Trophoblast cell (in vitro differentiated cells and primary cell): Measurements from ENCODE around the gene PRPF4.
A peak's percentile ranks its signal among the peaks of the same experiment; 100 is the strongest.

ENCODE experiments used
- DNase-seq, 2 donors: peaks; one replicate each; pipeline ENCODE4 v3.0.0-alpha.2; 2016
- H2AFZ ChIP-seq: 2 replicates; pipeline ENCODE4 v1.6.1; 2013; ENCODE audit warnings: low read length, moderate library complexity, mild to moderate bottlenecking; ENCODE audit not compliant: insufficient read depth, poor library complexity
- H2AK5ac ChIP-seq: 2 replicates; pipeline ENCODE4 v1.6.1; 2013; ENCODE audit warnings: mild to moderate bottlenecking, low read length
- H2BK120ac ChIP-seq: 2 replicates; pipeline ENCODE4 v1.6.1; 2013; ENCODE audit warnings: low read length, mild to moderate bottlenecking, moderate library complexity; ENCODE audit not compliant: insufficient read depth, poor library complexity
- H2BK12ac ChIP-seq: 2 replicates; pipeline ENCODE4 v1.6.1; 2013; ENCODE audit warnings: mild to moderate bottlenecking, low read length, moderate library complexity
- H2BK5ac ChIP-seq: 2 replicates; pipeline ENCODE4 v1.6.1; 2013; ENCODE audit warnings: low read length, low read depth, moderate library complexity, mild to moderate bottlenecking; ENCODE audit not compliant: poor library complexity
- H3K14ac ChIP-seq: 2 replicates; pipeline ENCODE4 v1.6.1; 2013; ENCODE audit warnings: mild to moderate bottlenecking, low read length
- H3K18ac ChIP-seq: 2 replicates; pipeline ENCODE4 v1.6.1; 2013; ENCODE audit warnings: mild to moderate bottlenecking, low read length
- H3K23ac ChIP-seq: 2 replicates; pipeline ENCODE4 v1.6.1; 2013; ENCODE audit warnings: low read length
- H3K27ac ChIP-seq: 2 replicates; pipeline ENCODE4 v1.5.1; 2013; ENCODE audit warnings: low read depth, mild to moderate bottlenecking, inconsistent platforms, low read length, moderate library complexity
- H3K27me3 ChIP-seq: 2 replicates; pipeline ENCODE4 v1.6.1; 2013; ENCODE audit warnings: inconsistent platforms, mild to moderate bottlenecking, low read length, moderate library complexity; ENCODE audit not compliant: insufficient read depth
- H3K36me3 ChIP-seq, 2 experiments: 1 replicate in 1 of 2; 2 replicates in 1 of 2; pipeline ENCODE4 v1.6.1; 2013; ENCODE audit warnings: low read length in 2 of 2, mild to moderate bottlenecking in 2 of 2, moderate library complexity in 1 of 2; ENCODE audit not compliant: insufficient read depth in 2 of 2, control insufficient read depth in 1 of 2
- H3K4ac ChIP-seq: 2 replicates; pipeline ENCODE4 v1.6.1; 2013; ENCODE audit warnings: low read depth, mild to moderate bottlenecking, low read length, moderate library complexity
- H3K4me1 ChIP-seq, 2 experiments: 1 replicate in 1 of 2; 2 replicates in 1 of 2; pipeline ENCODE4 v1.6.1; 2013; ENCODE audit warnings: low read length in 2 of 2, mild to moderate bottlenecking in 2 of 2, moderate library complexity in 1 of 2; ENCODE audit not compliant: insufficient read depth in 2 of 2, control insufficient read depth in 1 of 2
- H3K4me2 ChIP-seq: 2 replicates; pipeline ENCODE4 v1.6.1; 2013; ENCODE audit warnings: inconsistent platforms, mild to moderate bottlenecking, low read length, moderate library complexity
- H3K4me3 ChIP-seq: 2 replicates; pipeline ENCODE4 v1.5.1; 2013; ENCODE audit warnings: mild to moderate bottlenecking, low read depth, low read length, inconsistent platforms
- H3K79me1 ChIP-seq: one replicate; pipeline ENCODE4 v1.6.1; 2013; ENCODE audit warnings: low read length
- H3K79me2 ChIP-seq: 2 replicates; pipeline ENCODE4 v1.6.1; 2013; ENCODE audit warnings: low read length, mild to moderate bottlenecking; ENCODE audit not compliant: control insufficient read depth, insufficient read depth, poor library complexity
- H3K9ac ChIP-seq: 2 replicates; pipeline ENCODE4 v1.6.1; 2013; ENCODE audit warnings: mild to moderate bottlenecking, low read length
- H3K9me3 ChIP-seq: 2 replicates; pipeline ENCODE4 v1.6.1; 2013; ENCODE audit warnings: low read depth, mild to moderate bottlenecking, control low read depth, inconsistent platforms, low read length; ENCODE audit not compliant: insufficient read depth
- H4K12ac ChIP-seq: 2 replicates; pipeline ENCODE4 v1.6.1; 2013; ENCODE audit warnings: low read depth, mild to moderate bottlenecking, low read length, moderate library complexity
- H4K8ac ChIP-seq: 2 replicates; pipeline ENCODE4 v1.6.1; 2013; ENCODE audit warnings: low read depth, mild to moderate bottlenecking, low read length, moderate library complexity
- H4K91ac ChIP-seq: one replicate; pipeline ENCODE4 v1.6.1; 2013; ENCODE audit warnings: low read depth, mild to moderate bottlenecking, low read length, moderate library complexity
- WGBS: extraction: QIAGEN DNeasy Blood & Tissue Kit; methylation state at CpG from one replicate; pipeline ENCODE4 v1.1.7; 2013; ENCODE audit warnings: missing lambda C conversion rate; ENCODE audit not compliant: insufficient read length, insufficient coverage; ENCODE audit errors: extremely low coverage; 5-methylcytosine and 5-hydroxymethylcytosine counted together

PRPF4 gene

DNA sequence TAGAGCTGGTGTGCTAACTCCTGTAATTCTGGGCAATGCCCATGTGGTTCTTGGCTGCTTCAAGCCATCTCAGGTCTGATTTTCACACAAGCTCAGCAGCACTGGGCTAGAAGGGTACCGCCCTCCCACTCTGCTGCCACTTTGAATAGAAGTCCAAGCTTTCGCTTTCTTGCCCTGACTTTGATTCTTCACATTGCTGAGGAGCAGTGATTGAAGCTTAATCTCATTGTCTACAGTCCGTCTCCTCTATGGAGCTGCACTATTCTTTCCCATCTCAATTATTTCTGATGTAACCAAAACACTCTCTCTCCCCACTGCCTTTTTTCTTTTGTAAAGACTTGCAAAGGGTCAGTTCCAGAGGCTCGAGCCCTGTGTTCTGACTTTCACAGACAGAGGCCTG, 40.6 kb downstream of the PRPF4 start:
- H3K4me2 ChIP-seq: no peak overlapping the region
- no peaks in the 10 kb centered on the region for H3K9me3 ChIP-seq
- no CpG with 5 or more reads among the region's 4 CpGs for WGBS
- H2AFZ ChIP-seq: no peak overlapping the region
- no peak overlapping the region for H3K4me3 ChIP-seq
- H3K27ac ChIP-seq: no peak overlapping the region
- no peak overlapping the region for H4K8ac ChIP-seq
- H2BK12ac ChIP-seq: no peak overlapping the region
- no peaks in the 10 kb centered on the region for H3K79me1 ChIP-seq
- no peak overlapping the region for H3K4ac ChIP-seq
- no peak overlapping the region for H3K23ac ChIP-seq
- no peak overlapping the region for H4K12ac ChIP-seq
- H3K36me3 ChIP-seq: no peaks in the 10 kb centered on the region
- H3K4me1 ChIP-seq: no peaks in the 10 kb centered on the region
- H3K18ac ChIP-seq: no peak overlapping the region
- no peak overlapping the region for H2BK5ac ChIP-seq
- H3K14ac ChIP-seq: no peak overlapping the region
- no peak overlapping the region for H3K9ac ChIP-seq
- no peak overlapping the region for H2AK5ac ChIP-seq
- no peaks in the 10 kb centered on the region for H3K27me3 ChIP-seq
- H2BK120ac ChIP-seq: no peak overlapping the region
- DNase-seq: no peak
- H4K91ac ChIP-seq: no peak overlapping the region
- H3K79me2 ChIP-seq: no peaks in the 10 kb centered on the region

- Histone ChIP-seq H4K12ac (no peak overlapping the region), H3K79me2 (no peaks in the 10 kb centered on the region), H2BK5ac (no peak overlapping the region), H4K8ac (no peak overlapping the region), H2BK120ac (no peak overlapping the region), H3K36me3 (no peaks in the 10 kb centered on the region), H3K18ac (no peak overlapping the region), H3K4me2 (no peak overlapping the region), H3K79me1 (no peaks in the 10 kb centered on the region), H3K23ac (no peak overlapping the region), H2BK12ac (no peak overlapping the region), H3K9ac (no peak overlapping the region), H4K91ac (no peak overlapping the region), H3K4me1 (no peaks in the 10 kb centered on the region), H2AK5ac (no peak overlapping the region), H3K14ac (no peak overlapping the region), H3K9me3 (no peaks in the 10 kb centered on the region), H2AFZ (no peak overlapping the region), H3K4me3 (no peak overlapping the region), H3K27ac (no peak overlapping the region), H3K4ac (no peak overlapping the region), H3K27me3 (no peaks in the 10 kb centered on the region)
- WGBS: no CpG with 5 or more reads among the region's 2 CpGs
- peak; percentile 31 to 72 for DNase-seq
Measured at GRCh38 chr9:113317777-113318176, 42.3 kb downstream of the PRPF4 start.

DNA sequence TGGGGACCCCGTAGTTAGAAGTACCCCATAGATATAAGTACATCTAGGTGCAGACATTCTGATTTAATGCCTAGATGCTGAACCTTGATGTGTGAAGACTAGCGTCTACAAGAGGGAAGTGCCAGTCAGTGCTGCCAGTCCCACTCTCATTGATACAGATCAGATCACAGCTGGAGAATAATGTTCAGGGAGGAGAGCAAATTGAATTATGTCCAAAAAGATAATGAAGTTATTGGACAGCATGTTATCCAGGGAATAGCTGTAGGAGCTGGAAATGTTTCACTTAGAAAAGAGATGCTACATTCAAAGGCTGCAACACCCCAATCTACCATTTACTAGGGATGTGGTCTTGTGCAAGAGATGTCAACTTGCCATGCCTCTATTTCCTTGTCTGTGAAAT, 43.6 kb downstream of the PRPF4 start:
- Histone ChIP-seq H3K4ac (no peak overlapping the region), H3K9me3 (no peaks in the 10 kb centered on the region), H2AFZ (no peak overlapping the region), H3K4me2 (no peak overlapping the region), H4K12ac (no peak overlapping the region), H3K18ac (no peak overlapping the region), H3K27ac (no peak overlapping the region), H3K14ac (no peak overlapping the region), H3K27me3 (no peaks in the 10 kb centered on the region), H3K79me2 (no peaks in the 10 kb centered on the region), H3K79me1 (no peaks in the 10 kb centered on the region), H2BK120ac (no peak overlapping the region), H2AK5ac (no peak overlapping the region), H3K23ac (no peak overlapping the region), H3K4me3 (no peak overlapping the region), H4K8ac (no peak overlapping the region), H2BK5ac (no peak overlapping the region), H3K4me1 (no peaks in the 10 kb centered on the region), H3K36me3 (no peaks in the 10 kb centered on the region), H2BK12ac (no peak overlapping the region), H3K9ac (no peak overlapping the region), H4K91ac (no peak overlapping the region)
- no CpG with 5 or more reads among the region's 2 CpGs for WGBS
- no peak for DNase-seq

DNA sequence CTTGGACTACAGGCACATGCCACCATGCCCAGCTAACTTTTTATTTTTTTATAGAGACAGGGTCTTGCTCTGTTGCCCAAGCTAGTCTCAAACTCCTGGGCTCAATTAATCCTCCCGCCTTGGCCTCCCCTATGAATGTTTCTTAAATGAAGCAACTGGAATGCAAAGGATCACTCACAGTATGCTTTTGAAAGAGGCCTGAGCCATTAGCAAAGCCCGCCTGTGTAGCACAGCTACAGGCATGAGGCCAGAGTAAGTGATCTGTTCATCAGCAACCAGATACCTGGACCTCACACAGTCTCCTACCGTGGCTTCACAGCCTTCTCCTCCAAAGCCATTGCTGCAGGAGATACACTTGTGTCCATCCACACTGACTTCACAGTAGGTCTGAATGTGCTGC, 44.6 kb downstream of the PRPF4 start:
- no peak overlapping the region for H2AK5ac ChIP-seq
- H2BK120ac ChIP-seq: no peak overlapping the region
- no peak overlapping the region for H2BK5ac ChIP-seq
- no peak overlapping the region for H2AFZ ChIP-seq
- no peak overlapping the region for H4K8ac ChIP-seq
- no peak overlapping the region for H3K23ac ChIP-seq
- H2BK12ac ChIP-seq: no peak overlapping the region
- peak; percentile 63 to 75 for DNase-seq
- H3K4ac ChIP-seq: no peak overlapping the region
- H3K27ac ChIP-seq: no peak overlapping the region
- no peak overlapping the region for H3K9ac ChIP-seq
- H3K36me3 ChIP-seq: no peaks in the 10 kb centered on the region
- WGBS: no CpG with 5 or more reads among the region's 3 CpGs
- H3K27me3 ChIP-seq: no peaks in the 10 kb centered on the region
- no peaks in the 10 kb centered on the region for H3K4me1 ChIP-seq
- no peaks in the 10 kb centered on the region for H3K79me1 ChIP-seq
- H3K4me2 ChIP-seq: no peak overlapping the region
- H4K91ac ChIP-seq: no peak overlapping the region
- no peaks in the 10 kb centered on the region for H3K79me2 ChIP-seq
- no peak overlapping the region for H4K12ac ChIP-seq
- no peak overlapping the region for H3K4me3 ChIP-seq
- H3K14ac ChIP-seq: no peak overlapping the region
- H3K9me3 ChIP-seq: no peaks in the 10 kb centered on the region
- no peak overlapping the region for H3K18ac ChIP-seq
